H9 (cell line): ENCODE data around the gene FBXL7. TPM values are rescaled to one million over a fixed set of nuclear protein-coding genes. Genes with fewer than 3 reads are reported as not detected.

ENCODE experiments used
- DNase-seq: peaks from one replicate; pipeline ENCODE4 v3.0.0-alpha.2; 2017
- H2AFZ ChIP-seq: one replicate; pipeline ENCODE4 v1.6.1; 2013; ENCODE audit warnings: mild to moderate bottlenecking, low read length, control low read depth, moderate library complexity
- H2AK5ac ChIP-seq: 2 replicates; pipeline ENCODE4 v1.6.1; 2013; ENCODE audit warnings: low read length, control low read depth, mixed read lengths; ENCODE audit not compliant: insufficient read length
- H2BK120ac ChIP-seq: one replicate; pipeline ENCODE4 v1.6.1; 2013; ENCODE audit warnings: low read depth, mild to moderate bottlenecking, low read length, control low read depth, inconsistent platforms; ENCODE audit not compliant: poor library complexity, severe bottlenecking
- H2BK12ac ChIP-seq: 2 replicates; pipeline ENCODE4 v1.6.1; 2013; ENCODE audit warnings: low read length, control low read depth, mixed read lengths, low read depth; ENCODE audit not compliant: insufficient read length
- H2BK15ac ChIP-seq: 2 replicates; pipeline ENCODE4 v1.6.1; 2013; ENCODE audit warnings: low read depth, low read length, control low read depth
- H2BK20ac ChIP-seq: one replicate; pipeline ENCODE4 v1.6.1; 2013; ENCODE audit warnings: low read depth, mild to moderate bottlenecking, low read length, control low read depth, inconsistent platforms; ENCODE audit not compliant: poor library complexity, severe bottlenecking
- H2BK5ac ChIP-seq: 2 replicates; pipeline ENCODE4 v1.6.1; 2013; ENCODE audit warnings: low read length, control low read depth, mixed read lengths; ENCODE audit not compliant: insufficient read length
- H3K14ac ChIP-seq: 2 replicates; pipeline ENCODE4 v1.6.1; 2013; ENCODE audit warnings: low read length, control low read depth; ENCODE audit not compliant: insufficient read depth
- H3K18ac ChIP-seq: 2 replicates; pipeline ENCODE4 v1.6.1; 2013; ENCODE audit warnings: low read depth, mild to moderate bottlenecking, mixed read lengths, low read length, control low read depth; ENCODE audit not compliant: insufficient read length
- H3K23ac ChIP-seq: 2 replicates; pipeline ENCODE4 v1.6.1; 2013; ENCODE audit warnings: low read length, control low read depth, mixed read lengths, low read depth; ENCODE audit not compliant: insufficient read length
- H3K23me2 ChIP-seq: 2 replicates; pipeline ENCODE4 v1.6.1; 2013; ENCODE audit warnings: low read depth, mild to moderate bottlenecking, mixed read lengths, low read length, control low read depth; ENCODE audit not compliant: insufficient read length, poor library complexity, severe bottlenecking
- H3K27ac ChIP-seq: 2 replicates; pipeline ENCODE4 v1.5.1; 2013; ENCODE audit warnings: low read length, control low read depth, mixed read lengths, low read depth; ENCODE audit not compliant: insufficient read length
- H3K27me3 ChIP-seq: 2 replicates; pipeline ENCODE4 v1.6.1; 2013; ENCODE audit warnings: low read length, control low read depth, inconsistent platforms; ENCODE audit not compliant: insufficient read depth
- H3K4ac ChIP-seq: 2 replicates; pipeline ENCODE4 v1.6.1; 2013; ENCODE audit warnings: low read depth, mild to moderate bottlenecking, control low read depth, inconsistent platforms, low read length, moderate library complexity
- H3K4me1 ChIP-seq: 2 replicates; pipeline ENCODE4 v1.6.1; 2013; ENCODE audit warnings: low read length, control low read depth, inconsistent platforms; ENCODE audit not compliant: insufficient read depth
- H3K4me2 ChIP-seq: 2 replicates; pipeline ENCODE4 v1.6.1; 2013; ENCODE audit warnings: low read length, control low read depth, mixed read lengths; ENCODE audit not compliant: insufficient read length, insufficient read depth
- H3K56ac ChIP-seq: 2 replicates; pipeline ENCODE4 v1.6.1; 2013; ENCODE audit warnings: low read depth, mild to moderate bottlenecking, mixed read lengths, low read length, control low read depth; ENCODE audit not compliant: insufficient read length
- H3K79me1 ChIP-seq: 2 replicates; pipeline ENCODE4 v1.6.1; 2013; ENCODE audit warnings: low read depth, mild to moderate bottlenecking, moderate library complexity, low read length, control low read depth, inconsistent platforms; ENCODE audit not compliant: insufficient read depth, poor library complexity, severe bottlenecking
- H3K79me2 ChIP-seq: 2 replicates; pipeline ENCODE4 v1.6.1; 2013; ENCODE audit warnings: low read length, control low read depth, inconsistent platforms; ENCODE audit not compliant: insufficient read depth
- H3K9ac ChIP-seq: 2 replicates; pipeline ENCODE4 v1.6.1; 2013; ENCODE audit warnings: low read length, control low read depth, mixed read lengths; ENCODE audit not compliant: insufficient read length; ENCODE audit errors: extremely low read depth
- H3K9me3 ChIP-seq: one replicate; pipeline ENCODE4 v1.6.1; 2013; ENCODE audit warnings: low read depth, low read length, inconsistent platforms; ENCODE audit not compliant: control insufficient read depth
- H3T11ph ChIP-seq: one replicate; pipeline ENCODE4 v1.6.1; 2013; ENCODE audit warnings: mild to moderate bottlenecking, low read length, control low read depth, inconsistent platforms
- H4K20me1 ChIP-seq: one replicate; pipeline ENCODE4 v1.6.1; 2013; ENCODE audit not compliant: control insufficient read depth, insufficient read length, insufficient read depth
- H4K5ac ChIP-seq: 2 replicates; pipeline ENCODE4 v1.6.1; 2013; ENCODE audit warnings: low read depth, mild to moderate bottlenecking, mixed read lengths, low read length, control low read depth; ENCODE audit not compliant: insufficient read length
- H4K8ac ChIP-seq: replicated peaks from 2 replicates; pipeline ENCODE4 v1.6.1; 2013; ENCODE audit warnings: low read length, control low read depth, mixed read lengths, low read depth; ENCODE audit not compliant: insufficient read length
- H4K91ac ChIP-seq: 2 replicates; pipeline ENCODE4 v1.6.1; 2013; ENCODE audit warnings: low read depth, mild to moderate bottlenecking, moderate library complexity, mixed read lengths, low read length, control low read depth; ENCODE audit not compliant: insufficient read length
- H3K27ac Mint-ChIP-seq, 3 experiments: 2 replicates in 2 of 3; 3 replicates in 1 of 3; pipeline ENCODE4 v1.8.0; 2020 to 2021; ENCODE audit warnings: mixed read lengths in 3 of 3, mild to moderate bottlenecking in 1 of 3, moderate library complexity in 1 of 3
- H3K27me3 Mint-ChIP-seq: 2 replicates; pipeline ENCODE4 v1.8.0; 2021; ENCODE audit warnings: low read depth, mild to moderate bottlenecking, moderate library complexity, mixed read lengths
- H3K36me3 Mint-ChIP-seq, 3 experiments: 2 replicates in 2 of 3; 3 replicates in 1 of 3; pipeline ENCODE4 v1.8.0; 2020 to 2021; ENCODE audit warnings: low read depth in 3 of 3, mixed read lengths in 3 of 3; ENCODE audit not compliant: insufficient read depth in 1 of 3
- H3K4me1 Mint-ChIP-seq, 2 experiments: 2 replicates each; pipeline ENCODE4 v1.8.0; 2020; ENCODE audit warnings: mixed read lengths in 2 of 2
- H3K4me3 Mint-ChIP-seq, 2 experiments: 2 replicates in 1 of 2; 3 replicates in 1 of 2; pipeline ENCODE4 v1.8.0; 2020 to 2021; ENCODE audit warnings: mild to moderate bottlenecking in 2 of 2, mixed read lengths in 2 of 2, moderate library complexity in 1 of 2
- H3K9me3 Mint-ChIP-seq, 2 experiments: 2 replicates in 1 of 2; 3 replicates in 1 of 2; pipeline ENCODE4 v1.8.0; 2020; ENCODE audit warnings: mild to moderate bottlenecking in 2 of 2, mixed read lengths in 2 of 2, moderate library complexity in 1 of 2
- WGBS: extraction: QIAGEN DNeasy Blood & Tissue Kit; methylation state at CpG from one replicate; pipeline ENCODE4 v1.1.7; 2013; ENCODE audit warnings: missing lambda C conversion rate, low lambda C conversion rate, mixed read lengths; ENCODE audit not compliant: insufficient read length; ENCODE audit errors: extremely low coverage; 5-methylcytosine and 5-hydroxymethylcytosine counted together
- total RNA-seq: library from RNA; stranded (reverse); gene quantifications from 2 replicates; pipeline ENCODE4 v1.2.1, GENCODE V29; 2021
- TF ChIP-seq, protein P1 (sequence below): fragments of 200-600 bp; sonication (generic); conservative IDR thresholded peaks from 3 replicates; pipeline ENCODE4 v1.8.0; 2021; ENCODE audit warnings: antibody characterized with exemption, mild to moderate bottlenecking

FBXL7 gene
- total RNA-seq, 1 experiment from 2014 or later: 14.6 TPM

DNA sequence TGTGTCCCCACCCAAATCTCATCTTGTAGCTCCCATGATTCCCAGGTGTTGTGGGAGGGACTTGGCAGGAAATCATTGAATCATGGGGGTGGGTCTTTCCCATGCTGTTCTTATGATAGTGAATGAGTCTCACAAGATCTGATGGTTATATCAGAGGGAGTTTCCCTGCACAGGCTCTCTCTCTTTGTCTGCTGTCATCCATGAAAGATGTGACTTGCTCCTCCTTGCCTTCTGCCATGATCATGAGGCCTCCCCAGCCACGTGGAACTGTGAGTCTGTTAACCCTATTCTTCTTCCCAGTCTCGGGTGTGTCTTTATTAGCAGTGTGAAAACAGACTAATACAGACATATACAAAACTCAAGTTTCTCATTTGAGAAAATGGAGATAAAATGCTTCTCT, 139.3 kb downstream of the FBXL7 start:
- TF ChIP-seq, protein P1, sequence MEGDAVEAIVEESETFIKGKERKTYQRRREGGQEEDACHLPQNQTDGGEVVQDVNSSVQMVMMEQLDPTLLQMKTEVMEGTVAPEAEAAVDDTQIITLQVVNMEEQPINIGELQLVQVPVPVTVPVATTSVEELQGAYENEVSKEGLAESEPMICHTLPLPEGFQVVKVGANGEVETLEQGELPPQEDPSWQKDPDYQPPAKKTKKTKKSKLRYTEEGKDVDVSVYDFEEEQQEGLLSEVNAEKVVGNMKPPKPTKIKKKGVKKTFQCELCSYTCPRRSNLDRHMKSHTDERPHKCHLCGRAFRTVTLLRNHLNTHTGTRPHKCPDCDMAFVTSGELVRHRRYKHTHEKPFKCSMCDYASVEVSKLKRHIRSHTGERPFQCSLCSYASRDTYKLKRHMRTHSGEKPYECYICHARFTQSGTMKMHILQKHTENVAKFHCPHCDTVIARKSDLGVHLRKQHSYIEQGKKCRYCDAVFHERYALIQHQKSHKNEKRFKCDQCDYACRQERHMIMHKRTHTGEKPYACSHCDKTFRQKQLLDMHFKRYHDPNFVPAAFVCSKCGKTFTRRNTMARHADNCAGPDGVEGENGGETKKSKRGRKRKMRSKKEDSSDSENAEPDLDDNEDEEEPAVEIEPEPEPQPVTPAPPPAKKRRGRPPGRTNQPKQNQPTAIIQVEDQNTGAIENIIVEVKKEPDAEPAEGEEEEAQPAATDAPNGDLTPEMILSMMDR: no peak
- peaks cover 17 to 18% of the 10 kb centered on the region in 2 experiments for H3K4me1 Mint-ChIP-seq
- Histone ChIP-seq H3K14ac (no peak overlapping the region), H3K18ac (no peak overlapping the region), H3K56ac (no peak overlapping the region), H3K79me1 (no peaks in the 10 kb centered on the region), H3K4ac (no peak overlapping the region), H3K9me3 (no peaks in the 10 kb centered on the region), H2BK12ac (no peak overlapping the region), H4K8ac (no peak overlapping the region), H2AK5ac (no peak overlapping the region), H2BK20ac (no peak overlapping the region), H3K4me1 (no peaks in the 10 kb centered on the region; the same call in 1 of the 2 replicates), H4K20me1 (no peaks in the 10 kb centered on the region), H4K91ac (no peak overlapping the region), H2BK15ac (no peak overlapping the region), H3K4me2 (no peak overlapping the region), H4K5ac (no peak overlapping the region), H3K23me2 (no peaks in the 10 kb centered on the region), H2BK5ac (no peak overlapping the region), H3K23ac (no peak overlapping the region), H2BK120ac (no peak overlapping the region), H2AFZ (no peak overlapping the region), H3T11ph (no peak overlapping the region), H3K27ac (no peak overlapping the region), H3K9ac (no peak overlapping the region), H3K79me2 (no peaks in the 10 kb centered on the region; the same call in 1 of the 2 replicates), H3K27me3 (no peaks in the 10 kb centered on the region)
- peak overlapping the region in 1 of 3 experiments; percentile 36; a peak in 1 of 7 replicates for H3K27ac Mint-ChIP-seq
- H3K36me3 Mint-ChIP-seq: peaks cover 0 to 3% (median 2%) of the 10 kb centered on the region in 3 experiments; a peak in 6 of 7 replicates
- no peak for DNase-seq
- no CpG with 5 or more reads among the region's 2 CpGs for WGBS
- H3K9me3 Mint-ChIP-seq: peaks cover 0 to 2% of the 10 kb centered on the region in 2 experiments; a peak in 1 of 5 replicates
- H3K27me3 Mint-ChIP-seq: no peaks in the 10 kb centered on the region
- no peak overlapping the region for H3K4me3 Mint-ChIP-seq
